GM19035 (cell line): Measurements from ENCODE around the gene ASPG.
A peak's percentile ranks its signal among the peaks of the same experiment; 100 is the strongest.

Experiments
- ATAC-seq: cut with Tn5 transposase; IDR thresholded peaks from one replicate; pipeline ENCODE4 v1.9.1; 2021; ENCODE audit not compliant: unreplicated experiment

The ASPG gene

DNA sequence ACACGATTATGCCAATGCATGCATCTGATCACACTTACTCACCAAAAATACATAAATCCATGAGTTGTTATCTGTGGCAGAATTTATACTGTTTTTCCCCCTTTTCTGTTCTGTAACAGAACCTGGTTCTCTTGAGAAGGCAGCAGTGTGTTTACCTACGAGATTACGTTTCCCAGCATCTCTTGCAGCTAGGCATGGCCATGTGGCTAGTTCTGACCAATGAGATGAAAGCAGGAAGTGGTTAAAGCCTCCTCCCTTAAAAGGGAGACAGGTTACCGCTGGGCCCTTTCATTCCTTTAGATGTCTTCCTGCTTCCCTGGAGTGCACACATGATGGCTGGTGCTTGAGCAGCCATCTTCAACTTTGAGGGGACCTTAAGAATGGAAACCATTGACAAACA lies 11.7 kb upstream of the ASPG start:
- ATAC-seq, result no peak

DNA sequence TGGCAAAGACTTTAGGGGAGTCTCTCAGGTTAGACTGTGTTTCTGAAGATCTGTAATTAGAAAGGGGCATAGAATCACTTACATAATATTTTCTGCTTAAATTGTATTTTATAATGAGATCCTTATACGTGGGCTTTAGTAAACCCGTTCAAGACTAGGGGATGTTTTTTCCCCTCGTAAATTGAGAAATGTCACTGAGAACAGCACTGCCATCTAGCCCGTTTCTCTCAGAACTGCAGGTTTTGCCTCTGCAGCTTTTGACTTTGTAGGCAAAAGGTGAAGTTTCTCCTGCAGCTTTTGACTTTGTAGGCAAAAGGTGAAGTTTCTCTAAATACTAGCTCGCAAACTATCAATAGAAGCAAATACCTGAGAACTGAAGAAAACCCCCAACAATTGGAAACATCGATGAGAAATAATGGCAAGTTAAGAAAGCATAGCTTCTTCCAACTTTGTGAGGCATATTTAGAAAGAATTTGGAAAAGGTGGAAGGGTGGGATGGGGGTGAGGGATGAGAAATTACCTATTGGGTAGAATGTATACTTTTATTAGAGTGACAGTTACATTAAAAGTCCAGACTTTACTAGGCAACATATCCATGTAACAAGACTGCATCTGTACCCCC lies 9.9 kb upstream of the ASPG start:
- ATAC-seq, result no peak

DNA sequence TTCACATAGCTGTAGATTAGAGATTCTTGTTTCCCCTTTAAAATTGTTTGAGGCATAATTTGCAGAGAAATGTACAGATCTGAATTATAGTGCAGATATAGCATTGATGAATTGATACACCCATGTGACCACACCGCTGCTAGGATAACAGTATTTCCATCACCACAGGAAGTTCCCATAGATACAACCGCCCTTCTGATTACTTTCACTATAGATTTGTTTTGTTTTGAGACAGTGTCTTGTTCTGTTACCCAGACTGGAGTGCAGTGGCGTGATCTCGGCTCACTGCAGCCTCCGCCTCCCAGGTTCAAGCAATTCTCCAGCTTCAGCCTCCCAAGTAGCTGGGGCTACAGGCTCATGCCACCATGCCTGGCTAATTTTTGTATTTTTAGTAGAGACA lies 8.8 kb upstream of the ASPG start:
- no peak for ATAC-seq

GRCh38 chr14:104078031-104078455 lies 7.5 kb upstream of the ASPG start:
- peak; percentile 86 for ATAC-seq

GRCh38 chr14:104080376-104081260 lies 4.9 kb upstream of the ASPG start:
- no peak for ATAC-seq

DNA sequence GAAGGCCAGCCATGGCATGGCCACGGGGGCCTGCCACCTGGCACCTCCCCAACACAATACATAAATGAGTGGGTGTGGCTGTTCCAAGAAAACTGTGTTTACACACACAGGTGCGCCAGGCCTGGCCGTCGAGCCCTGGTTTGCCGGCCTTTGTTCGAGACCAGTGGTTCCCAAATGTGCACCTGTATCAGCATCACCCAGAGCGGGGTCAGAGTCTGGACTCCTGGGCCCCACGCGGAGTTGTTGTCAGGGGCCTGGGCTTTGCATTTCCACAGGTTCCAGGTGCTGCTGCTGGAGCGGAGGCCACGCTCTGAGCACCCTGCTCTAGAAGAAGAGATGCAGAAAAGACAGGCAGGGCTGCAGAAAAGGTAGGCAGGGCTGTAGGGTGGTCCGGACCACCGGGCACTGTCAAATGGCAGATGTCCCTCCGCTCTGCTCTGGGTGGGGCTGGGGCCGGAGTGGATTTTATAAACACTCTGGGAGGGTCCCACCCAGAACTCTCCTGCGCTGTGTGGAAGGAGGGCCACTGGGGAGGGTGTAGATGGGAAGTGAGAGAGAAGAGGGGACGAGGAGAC lies 4.2 kb upstream of the ASPG start:
- ATAC-seq, result no peak

GRCh38 chr14:104081951-104082464 lies 3.5 kb upstream of the ASPG start:
- ATAC-seq, result no peak

- no peak for ATAC-seq
These were observed 2.7 kb upstream of the ASPG start for GRCh38 chr14:104082807-104083206.

DNA sequence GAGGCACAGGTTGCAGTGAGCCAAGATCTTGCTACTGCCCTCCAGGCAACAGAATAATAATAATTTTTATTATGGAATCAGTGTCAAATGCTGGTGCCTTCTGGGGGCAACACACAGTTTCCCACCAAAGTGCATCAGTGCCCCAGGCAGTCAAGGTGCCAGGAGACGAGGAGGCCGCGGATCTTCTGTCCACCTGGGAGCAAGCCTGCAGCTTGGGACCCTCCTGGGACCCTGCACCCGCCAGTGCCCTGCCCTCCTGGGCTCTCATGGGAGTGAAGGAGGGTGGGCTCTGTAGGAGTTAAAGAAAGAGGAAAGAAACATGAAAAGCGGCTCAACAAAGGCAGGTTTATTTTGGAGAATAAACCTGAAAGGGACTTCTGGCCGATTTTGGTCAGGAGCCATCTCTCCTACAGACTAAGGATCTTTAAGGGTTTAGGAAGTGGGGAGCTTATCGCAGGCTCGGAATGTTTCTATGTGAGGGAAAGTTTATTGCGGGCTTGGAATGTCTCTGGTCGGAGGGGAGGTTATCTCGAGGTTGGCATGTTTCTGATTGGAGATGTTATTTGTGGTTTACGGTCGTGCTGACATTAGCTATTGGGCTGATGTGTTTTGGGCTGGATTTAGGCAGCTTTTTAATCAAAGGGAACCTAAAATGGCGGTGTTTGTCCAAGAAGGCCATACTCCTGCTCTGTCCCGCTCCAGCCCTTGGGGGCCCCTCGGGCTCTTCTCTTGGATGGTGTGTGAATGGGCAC lies 1.1 kb upstream of the ASPG start:
- ATAC-seq, result no peak

DNA sequence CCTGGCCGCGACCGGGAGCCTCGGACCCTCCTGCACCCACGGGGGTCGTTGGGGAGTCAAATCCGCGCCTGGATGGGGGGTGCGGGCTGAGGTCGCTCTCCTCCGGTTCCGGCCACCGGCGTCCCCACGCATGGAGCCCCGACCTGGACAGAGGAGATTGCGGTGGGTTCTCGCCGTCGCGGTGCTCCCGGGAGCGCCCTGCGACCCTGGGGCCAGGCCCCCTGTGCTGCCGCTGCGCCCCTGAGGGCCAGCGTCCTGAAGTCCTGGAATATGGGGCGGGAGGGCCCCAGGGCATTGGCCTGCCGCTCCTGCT lies 345 bp downstream of the ASPG start:
- ATAC-seq, result no peak

DNA sequence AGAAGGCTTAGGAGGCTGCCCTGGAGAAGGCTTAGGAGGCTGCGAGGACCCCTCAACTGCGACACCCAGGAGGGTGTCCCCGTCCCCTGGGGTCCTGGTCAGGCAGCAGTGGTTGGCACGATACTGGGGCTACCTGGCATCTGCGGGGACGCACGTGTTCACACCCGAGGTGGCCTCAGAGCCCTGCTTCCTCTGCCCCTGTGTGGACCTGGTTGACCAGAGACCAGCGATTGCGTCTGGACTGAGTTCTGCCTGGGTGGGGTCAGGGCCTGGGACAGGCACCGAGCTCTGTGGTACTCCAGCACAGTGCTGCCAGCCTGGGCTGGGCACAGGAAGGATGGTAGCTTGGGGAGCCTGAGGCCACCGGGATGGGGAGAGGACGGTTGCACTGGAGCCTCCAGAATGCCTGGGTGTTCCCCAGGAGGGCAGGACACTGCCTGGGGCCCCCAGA lies 735 bp downstream of the ASPG start:
- no peak for ATAC-seq

GRCh38 chr14:104086661-104087461 lies 1.4 kb downstream of the ASPG start:
- ATAC-seq, result no peak

DNA sequence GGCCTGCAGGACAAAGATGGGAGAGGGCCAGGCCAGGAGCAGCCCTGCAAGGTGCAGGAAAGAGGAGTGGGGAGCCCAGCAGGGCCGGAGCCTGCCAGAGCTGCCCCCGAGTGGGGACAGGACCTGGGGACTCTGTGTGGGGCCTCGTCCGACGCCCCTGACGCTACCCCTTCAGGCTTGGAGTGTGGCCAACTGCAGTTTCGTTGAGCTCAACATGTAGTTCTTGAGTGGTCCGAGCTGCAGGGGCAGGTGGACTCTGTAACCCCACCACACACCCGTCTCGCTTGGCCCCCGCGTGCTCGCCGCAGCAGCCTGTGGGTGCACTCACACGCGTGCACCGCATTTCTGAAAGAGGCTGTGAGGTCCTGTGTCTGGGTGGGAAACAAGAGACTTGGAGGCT lies 2.0 kb downstream of the ASPG start:
- no peak for ATAC-seq

- ATAC-seq, result no peak
These were observed 2.7 kb downstream of the ASPG start for GRCh38 chr14:104087981-104088850.

- no peak for ATAC-seq
These were observed 4.7 kb downstream of the ASPG start for GRCh38 chr14:104090071-104090748.

DNA sequence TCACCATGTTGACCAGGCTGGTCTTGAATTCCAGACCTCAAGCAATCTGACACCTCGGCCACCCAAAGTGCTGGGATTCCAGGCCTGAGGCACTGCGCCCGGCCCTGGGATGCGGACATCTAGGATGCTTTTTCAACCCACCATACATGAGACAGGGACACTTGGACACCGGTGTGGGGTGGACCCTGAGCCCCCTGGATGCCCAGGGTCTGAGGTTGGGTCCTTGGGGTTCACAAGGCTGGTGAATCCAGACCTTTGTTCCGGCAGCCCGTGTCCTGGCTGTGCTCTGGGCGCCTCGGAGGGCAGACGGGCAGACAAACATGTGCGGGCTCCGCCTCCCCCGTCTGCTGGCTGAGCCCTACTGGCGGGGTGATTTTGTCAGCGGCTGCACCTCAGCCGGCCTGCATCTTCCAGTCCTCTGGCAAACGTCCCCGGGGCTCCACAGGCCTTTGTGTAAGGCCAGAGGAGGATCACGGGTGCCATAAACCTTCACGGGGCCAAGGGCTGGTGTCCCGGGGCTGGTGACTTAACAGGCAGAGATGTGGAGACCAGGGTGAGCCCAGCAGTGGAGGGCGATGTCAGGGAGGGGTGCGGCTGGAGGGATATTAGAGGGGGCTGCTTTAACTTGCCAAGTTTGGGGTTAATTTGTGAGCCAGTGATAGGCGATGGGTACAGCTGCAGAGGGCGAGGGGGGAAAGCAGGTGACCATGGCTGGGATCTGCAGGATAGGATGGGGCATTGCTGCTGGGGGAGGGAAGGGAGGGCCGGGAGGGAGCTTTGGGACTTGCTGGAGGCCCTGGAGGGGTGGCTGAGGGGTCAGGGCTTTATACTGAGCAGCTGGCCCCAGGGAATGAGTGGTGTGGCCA lies 5.8 kb downstream of the ASPG start:
- no peak for ATAC-seq

DNA sequence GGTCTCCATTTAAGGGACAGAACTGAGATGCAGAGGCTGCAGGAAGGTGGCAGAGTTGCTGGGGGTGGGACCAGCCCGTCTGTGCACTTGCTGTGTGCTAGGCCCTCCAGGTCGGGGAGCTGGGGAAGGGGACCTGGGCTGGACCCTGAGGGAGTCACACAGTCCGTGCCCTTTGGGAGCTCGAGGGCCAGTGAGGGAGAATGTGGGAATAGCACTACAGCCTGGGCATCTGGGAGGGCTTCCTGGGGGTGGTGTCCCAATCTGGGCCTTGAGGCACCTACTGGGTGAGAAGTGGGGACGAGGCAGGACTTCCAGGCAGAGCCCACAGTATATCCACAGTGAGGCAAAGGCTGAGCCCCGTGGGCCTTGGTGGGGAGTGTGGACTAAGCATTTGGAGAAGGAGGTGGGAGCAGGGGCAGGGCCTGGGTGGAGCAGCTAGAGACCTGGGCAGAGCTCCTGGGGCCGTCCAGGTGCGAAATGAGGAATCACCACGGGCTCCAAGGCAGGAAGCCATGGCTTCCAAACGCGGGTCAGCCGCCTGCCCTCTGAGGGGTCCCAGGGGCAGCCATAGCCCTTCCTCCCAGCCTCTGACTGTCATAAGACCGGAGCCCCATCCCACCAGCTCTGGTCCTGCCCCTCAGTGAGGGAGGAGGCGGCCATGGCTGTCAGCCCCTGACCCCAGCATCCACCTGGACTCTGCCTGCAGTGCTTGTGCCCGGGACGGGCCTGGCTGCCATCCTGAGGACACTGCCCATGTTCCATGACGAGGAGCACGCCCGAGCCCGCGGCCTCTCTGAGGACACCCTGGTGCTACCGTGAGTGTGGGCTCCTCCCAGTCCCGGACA lies 6.6 kb downstream of the ASPG start:
- ATAC-seq, result no peak
